SJCRH30 (cell line): ENCODE data around the gene APAF1. TPM values are rescaled to one million over a fixed set of nuclear protein-coding genes. Genes with fewer than 3 reads are reported as not detected.
"Not testable (repeated sequence)": the region's sequence is repeated elsewhere in the genome, so short reads cannot be mapped to it uniquely, and the experiment has no call there.

Experiments used
- DNase-seq, 2 experiments: peaks; one replicate each; pipeline ENCODE4 v3.0.0-alpha.2; 2015 to 2020
- H3K27ac ChIP-seq: fragments of 250-450 bp; sonication (Bioruptor Pico); 2 replicates; pipeline ENCODE4 v1.5.1; 2020; ENCODE audit warnings: mild to moderate bottlenecking, moderate library complexity
- H3K27me3 ChIP-seq: fragments of 250-450 bp; sonication (Bioruptor Pico); 2 replicates; pipeline ENCODE4 v1.5.1; 2020; ENCODE audit warnings: mild to moderate bottlenecking, moderate library complexity
- H3K36me3 ChIP-seq: fragments of 250-450 bp; sonication (Bioruptor Pico); 2 replicates; pipeline ENCODE4 v1.5.1; 2020; ENCODE audit warnings: mild to moderate bottlenecking, moderate library complexity
- H3K4me1 ChIP-seq: fragments of 250-450 bp; sonication (Bioruptor Pico); 2 replicates; pipeline ENCODE4 v1.5.1; 2020; ENCODE audit warnings: mild to moderate bottlenecking, moderate library complexity
- H3K4me3 ChIP-seq: fragments of 250-450 bp; sonication (Bioruptor Pico); 2 replicates; pipeline ENCODE4 v1.5.1; 2020; ENCODE audit warnings: mild to moderate bottlenecking, moderate library complexity
- H3K9me3 ChIP-seq: fragments of 250-450 bp; sonication (Bioruptor Pico); replicated peaks from 2 replicates; pipeline ENCODE4 v1.5.1; 2020; ENCODE audit warnings: mild to moderate bottlenecking, moderate library complexity
- total RNA-seq: library from RNA; depleted of rRNA; stranded (reverse); fragments of >200 nt; shearing (Covaris generic); gene quantifications from 2 replicates; pipeline ENCODE4 v1.2.3, GENCODE V29; 2014; rRNA removed

Gene APAF1, protein sequence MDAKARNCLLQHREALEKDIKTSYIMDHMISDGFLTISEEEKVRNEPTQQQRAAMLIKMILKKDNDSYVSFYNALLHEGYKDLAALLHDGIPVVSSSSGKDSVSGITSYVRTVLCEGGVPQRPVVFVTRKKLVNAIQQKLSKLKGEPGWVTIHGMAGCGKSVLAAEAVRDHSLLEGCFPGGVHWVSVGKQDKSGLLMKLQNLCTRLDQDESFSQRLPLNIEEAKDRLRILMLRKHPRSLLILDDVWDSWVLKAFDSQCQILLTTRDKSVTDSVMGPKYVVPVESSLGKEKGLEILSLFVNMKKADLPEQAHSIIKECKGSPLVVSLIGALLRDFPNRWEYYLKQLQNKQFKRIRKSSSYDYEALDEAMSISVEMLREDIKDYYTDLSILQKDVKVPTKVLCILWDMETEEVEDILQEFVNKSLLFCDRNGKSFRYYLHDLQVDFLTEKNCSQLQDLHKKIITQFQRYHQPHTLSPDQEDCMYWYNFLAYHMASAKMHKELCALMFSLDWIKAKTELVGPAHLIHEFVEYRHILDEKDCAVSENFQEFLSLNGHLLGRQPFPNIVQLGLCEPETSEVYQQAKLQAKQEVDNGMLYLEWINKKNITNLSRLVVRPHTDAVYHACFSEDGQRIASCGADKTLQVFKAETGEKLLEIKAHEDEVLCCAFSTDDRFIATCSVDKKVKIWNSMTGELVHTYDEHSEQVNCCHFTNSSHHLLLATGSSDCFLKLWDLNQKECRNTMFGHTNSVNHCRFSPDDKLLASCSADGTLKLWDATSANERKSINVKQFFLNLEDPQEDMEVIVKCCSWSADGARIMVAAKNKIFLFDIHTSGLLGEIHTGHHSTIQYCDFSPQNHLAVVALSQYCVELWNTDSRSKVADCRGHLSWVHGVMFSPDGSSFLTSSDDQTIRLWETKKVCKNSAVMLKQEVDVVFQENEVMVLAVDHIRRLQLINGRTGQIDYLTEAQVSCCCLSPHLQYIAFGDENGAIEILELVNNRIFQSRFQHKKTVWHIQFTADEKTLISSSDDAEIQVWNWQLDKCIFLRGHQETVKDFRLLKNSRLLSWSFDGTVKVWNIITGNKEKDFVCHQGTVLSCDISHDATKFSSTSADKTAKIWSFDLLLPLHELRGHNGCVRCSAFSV (N-terminal part only)
- 41.2 and 47.4 TPM in 2 replicates for total RNA-seq

- Histone ChIP-seq H3K4me1 (no peaks in the 10 kb centered on the region), H3K4me3 (peak within 1 kb of the TSS; percentile 75), H3K36me3 (0 out of 2 replicates have a peak, but pooled peaks cover 7% of the 10 kb centered on the region), H3K27ac (peak within 1 kb of the TSS; percentile 89), H3K27me3 (no peaks in the 10 kb centered on the region), H3K9me3 (no peaks in the 10 kb centered on the region)
- DNase-seq = peak; percentile 95
Observed at GRCh38 chr12:98644712-98645571, at the start of gene APAF1, which contains the start of gene IKBIP. TSS of gene APAF1 (plus strand) at chr12:98645290. CDS start at chr12:98648360, 3,070 bp downstream. TSS of gene IKBIP (minus strand) at chr12:98644788. CDS start at chr12:98644701, 87 bp downstream.

- H3K4me3 ChIP-seq, H3K27me3 ChIP-seq, H3K9me3 ChIP-seq, DNase-seq, H3K27ac ChIP-seq: not testable (repeated sequence)
- Histone ChIP-seq H3K4me1 (peaks cover 12% of the 10 kb centered on the region), H3K36me3 (peaks cover 69% of the 10 kb centered on the region)
Observed at GRCh38 chr12:98597313-98597712, 47.8 kb upstream of the APAF1 start.

DNA sequence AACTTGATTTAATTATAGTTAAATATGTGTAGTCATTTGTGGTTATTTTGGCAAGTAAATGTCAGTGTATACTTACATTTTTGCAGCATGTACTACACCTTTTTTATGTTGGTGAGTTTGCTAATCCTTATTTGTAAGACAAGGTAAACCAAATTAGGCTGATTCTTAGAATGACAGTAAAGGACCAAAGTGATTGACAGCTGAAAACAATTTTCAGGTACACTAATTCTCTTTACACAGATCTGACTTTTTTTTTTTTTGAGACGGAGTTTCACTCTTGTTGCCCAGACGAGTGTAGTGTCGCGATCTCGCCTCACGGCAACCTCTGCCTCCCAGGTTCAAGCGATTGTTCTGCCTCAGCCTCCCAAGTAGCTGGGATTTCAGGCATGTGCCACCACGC, 43.2 kb upstream of the APAF1 start:
- Histone ChIP-seq H3K9me3 (no peaks in the 10 kb centered on the region), H3K4me3 (no peak overlapping the region), H3K27me3 (no peaks in the 10 kb centered on the region), H3K36me3 (peaks cover 64% of the 10 kb centered on the region), H3K27ac (no peak overlapping the region), H3K4me1 (no peaks in the 10 kb centered on the region)
- no peak for DNase-seq

DNA sequence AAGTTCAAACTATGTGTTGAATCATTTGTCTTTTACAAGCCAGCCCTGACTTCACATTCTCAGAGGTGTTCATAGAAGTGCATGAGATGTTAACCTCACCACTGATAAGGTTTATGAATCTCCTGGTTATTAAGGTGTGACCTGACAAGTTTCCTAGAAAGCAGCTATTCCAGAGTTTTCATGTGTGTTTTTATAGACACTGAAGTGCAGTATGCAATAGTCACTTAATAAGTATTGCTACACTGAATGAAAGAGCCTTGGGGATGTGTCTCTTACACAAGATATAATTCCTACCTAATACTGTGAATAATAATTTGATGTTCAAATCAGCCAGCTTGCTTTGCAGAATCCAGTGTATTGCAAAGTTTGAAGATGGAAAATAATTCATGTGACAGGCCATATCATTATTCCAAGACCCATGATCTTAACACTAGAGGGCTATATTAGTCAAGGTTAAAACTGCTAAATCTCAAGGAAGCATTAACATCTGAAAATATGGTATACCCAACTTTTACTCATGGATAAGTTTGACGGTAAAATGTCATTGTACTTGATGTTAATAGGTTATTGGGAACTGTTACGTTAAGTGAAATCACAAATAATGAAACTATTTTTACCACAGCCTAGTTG, 38.6 kb upstream of the APAF1 start:
- Histone ChIP-seq H3K9me3 (no peaks in the 10 kb centered on the region), H3K4me1 (no peaks in the 10 kb centered on the region), H3K27me3 (no peaks in the 10 kb centered on the region), H3K36me3 (peaks cover 21% of the 10 kb centered on the region), H3K27ac (no peak overlapping the region), H3K4me3 (no peak overlapping the region)
- DNase-seq = no peak

GRCh38 chr12:98610596-98610995, 34.5 kb upstream of the APAF1 start:
- H3K4me1 ChIP-seq = no peaks in the 10 kb centered on the region
- DNase-seq = no peak
- H3K27me3 ChIP-seq = no peaks in the 10 kb centered on the region
- no peaks in the 10 kb centered on the region for H3K36me3 ChIP-seq
- no peak overlapping the region for H3K27ac ChIP-seq
- no peaks in the 10 kb centered on the region for H3K9me3 ChIP-seq
- no peak overlapping the region for H3K4me3 ChIP-seq

GRCh38 chr12:98612696-98613334, 32.3 kb upstream of the APAF1 start:
- H3K36me3 ChIP-seq = no peaks in the 10 kb centered on the region; the same call in 1 of the 2 replicates
- H3K9me3 ChIP-seq = no peaks in the 10 kb centered on the region
- H3K4me1 ChIP-seq = no peaks in the 10 kb centered on the region
- H3K27me3 ChIP-seq = no peaks in the 10 kb centered on the region
- no peak overlapping the region for H3K27ac ChIP-seq
- no peak for DNase-seq
- no peak overlapping the region for H3K4me3 ChIP-seq

GRCh38 chr12:98618952-98619351, 26.1 kb upstream of the APAF1 start:
- H3K4me3 ChIP-seq = no peak overlapping the region
- H3K36me3 ChIP-seq = no peaks in the 10 kb centered on the region; the same call in 1 of the 2 replicates
- no peak overlapping the region for H3K27ac ChIP-seq
- no peaks in the 10 kb centered on the region for H3K4me1 ChIP-seq
- no peaks in the 10 kb centered on the region for H3K9me3 ChIP-seq
- no peak for DNase-seq
- no peaks in the 10 kb centered on the region for H3K27me3 ChIP-seq

DNA sequence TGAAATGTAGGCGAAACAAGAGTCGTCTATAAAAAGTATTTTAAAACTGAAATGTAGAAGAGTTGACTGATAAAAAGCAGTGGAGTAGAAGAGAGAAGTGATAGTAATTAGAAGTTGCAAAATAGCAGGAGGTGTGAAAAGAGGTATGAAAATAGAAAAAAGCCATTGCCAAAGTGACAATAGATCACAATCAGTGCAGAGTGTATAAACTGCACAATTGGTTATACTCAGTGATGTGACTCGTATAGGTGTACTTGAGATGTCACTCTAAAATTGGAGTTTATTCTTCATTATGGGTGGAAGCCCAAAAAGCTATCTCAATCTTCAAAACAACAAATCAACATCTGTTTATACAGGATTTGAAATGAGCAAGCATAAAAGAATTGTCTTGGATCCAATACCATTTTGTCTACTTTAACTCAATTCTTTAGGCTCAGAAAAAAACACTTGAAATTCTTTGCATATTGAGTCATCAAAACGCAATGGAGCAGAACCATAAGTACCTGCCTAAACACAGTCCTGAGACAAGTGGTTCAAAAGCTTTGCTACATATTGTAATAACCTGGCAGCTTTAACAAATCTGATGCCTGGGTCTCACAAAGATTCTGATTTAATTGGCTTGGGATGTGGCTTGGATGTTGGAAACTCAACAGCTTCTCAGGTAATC, 9.3 kb upstream of the APAF1 start:
- H3K4me1 ChIP-seq = peaks cover 6% of the 10 kb centered on the region; the same call in 1 of the 2 replicates
- no peaks in the 10 kb centered on the region for H3K9me3 ChIP-seq
- H3K27ac ChIP-seq = no peak overlapping the region
- no peak for DNase-seq
- H3K4me3 ChIP-seq = no peak overlapping the region
- no peaks in the 10 kb centered on the region for H3K27me3 ChIP-seq
- H3K36me3 ChIP-seq = peaks cover 19% of the 10 kb centered on the region

DNA sequence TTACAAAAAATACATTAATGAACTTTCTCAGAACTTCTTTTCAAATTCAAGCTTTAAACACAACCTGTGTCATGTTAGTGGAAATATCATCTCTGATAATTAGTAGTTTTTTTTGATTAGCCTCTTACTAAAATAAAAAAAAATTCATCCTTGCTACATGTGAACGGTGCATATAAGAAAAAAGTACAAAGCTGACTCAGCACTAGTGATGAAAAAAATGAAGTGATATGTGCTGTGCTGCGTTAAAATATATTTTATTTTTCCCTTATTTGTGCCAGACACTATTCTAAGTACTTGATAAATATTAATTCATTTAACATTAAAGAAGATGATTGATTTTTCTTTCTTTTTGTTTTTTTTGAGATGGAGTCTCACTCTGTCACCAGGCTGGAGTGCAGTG, 8.0 kb upstream of the APAF1 start:
- no peaks in the 10 kb centered on the region for H3K9me3 ChIP-seq

DNA sequence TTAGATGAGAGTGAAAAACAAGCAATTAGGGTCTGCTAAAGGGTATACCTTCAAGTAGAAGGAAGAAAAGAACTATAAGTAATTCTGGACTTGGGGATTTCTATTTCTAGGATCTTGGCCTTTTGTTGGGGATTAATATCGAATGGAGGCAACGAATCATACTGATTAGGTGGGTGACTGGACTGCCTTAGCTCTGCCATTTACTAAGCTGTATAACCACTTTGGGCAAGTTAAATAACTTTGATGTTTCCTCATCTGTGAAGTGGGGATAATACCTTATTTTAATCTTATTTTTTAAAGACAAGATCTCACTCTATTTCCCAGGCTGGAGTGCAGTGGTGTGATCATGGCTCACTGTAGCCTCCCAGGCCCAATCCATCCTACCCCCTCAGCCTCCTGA, 7.1 kb upstream of the APAF1 start:
- H3K4me1 ChIP-seq = peaks cover 6% of the 10 kb centered on the region; the same call in 1 of the 2 replicates
- H3K4me3 ChIP-seq = no peak overlapping the region
- DNase-seq = no peak
- no peaks in the 10 kb centered on the region for H3K9me3 ChIP-seq
- no peaks in the 10 kb centered on the region for H3K27me3 ChIP-seq
- no peak overlapping the region for H3K27ac ChIP-seq
- H3K36me3 ChIP-seq = peaks cover 9% of the 10 kb centered on the region

More for the DNA sequence above, 8.0 kb upstream of the APAF1 start:
- H3K36me3 ChIP-seq = peaks cover 15% of the 10 kb centered on the region
- H3K27ac ChIP-seq = no peak overlapping the region
- H3K4me1 ChIP-seq = peaks cover 6% of the 10 kb centered on the region; the same call in 1 of the 2 replicates
- no peak for DNase-seq
- no peak overlapping the region for H3K4me3 ChIP-seq
- no peaks in the 10 kb centered on the region for H3K27me3 ChIP-seq

DNA sequence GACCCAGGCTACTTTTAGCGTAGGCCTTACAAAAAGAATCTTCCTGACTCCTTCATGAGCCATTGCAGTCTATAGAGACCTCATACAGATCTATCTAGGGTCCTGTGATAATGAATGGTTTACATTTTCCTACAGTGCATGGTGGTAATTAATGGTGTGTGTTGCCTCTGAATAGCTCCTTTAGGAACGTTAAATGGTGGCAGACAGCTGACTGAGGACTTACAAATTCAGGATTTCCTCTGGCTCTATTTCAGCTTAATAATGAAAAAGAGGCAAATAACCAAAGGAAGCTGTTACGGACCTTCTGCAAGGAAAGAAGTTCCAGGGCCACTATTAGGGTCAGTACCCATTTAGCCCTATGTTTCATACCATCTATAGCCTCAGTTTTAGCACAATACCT, 5.6 kb upstream of the APAF1 start:
- Histone ChIP-seq H3K4me1 (peaks cover 6% of the 10 kb centered on the region; the same call in 1 of the 2 replicates), H3K4me3 (no peak overlapping the region), H3K27me3 (no peaks in the 10 kb centered on the region), H3K36me3 (peaks cover 4% of the 10 kb centered on the region; the same call in 1 of the 2 replicates), H3K9me3 (no peaks in the 10 kb centered on the region), H3K27ac (no peak overlapping the region)
- no peak for DNase-seq

DNA sequence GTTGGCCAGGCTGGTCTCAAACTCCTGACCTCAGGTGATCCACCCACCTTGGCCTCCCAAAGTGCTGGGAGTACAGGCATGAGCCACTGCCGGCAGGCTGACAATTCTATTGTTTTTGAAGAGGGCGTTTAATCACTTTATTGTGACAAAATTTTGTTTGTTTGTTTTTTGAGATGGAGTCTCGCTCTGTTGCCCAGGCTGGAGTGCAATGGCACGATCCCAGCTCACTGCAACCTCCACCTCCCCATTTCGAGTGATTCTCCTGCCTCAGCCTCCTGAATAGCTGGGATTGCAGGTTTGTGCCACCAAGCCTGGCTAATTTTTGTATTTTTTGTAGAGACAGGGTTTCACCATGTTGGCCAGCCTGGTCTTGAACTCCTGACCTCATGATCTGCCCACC, 2.3 kb upstream of the APAF1 start:
- not testable (repeated sequence) for DNase-seq, H3K4me1 ChIP-seq, H3K36me3 ChIP-seq, H3K27me3 ChIP-seq, H3K9me3 ChIP-seq
- Histone ChIP-seq H3K4me3 (peak overlapping the region; percentile 75), H3K27ac (peak overlapping the region; percentile 89; the same call in 1 of the 2 replicates)

- Histone ChIP-seq H3K27me3 (no peaks in the 10 kb centered on the region), H3K27ac (peak overlapping the region; percentile 89)
- DNase-seq = peak in 1 of 2 experiments; percentile 82
Observed at GRCh38 chr12:98644433-98644711, 718 bp upstream of the APAF1 start.

More at GRCh38 chr12:98644433-98644711, 718 bp upstream of the APAF1 start:
- H3K9me3 ChIP-seq = no peaks in the 10 kb centered on the region
- H3K4me3 ChIP-seq = peak overlapping the region; percentile 75
- 0 out of 2 replicates have a peak, but pooled peaks cover 5% of the 10 kb centered on the region for H3K36me3 ChIP-seq
- H3K4me1 ChIP-seq = no peaks in the 10 kb centered on the region
